Measurements from ENCODE around the gene ZNF296.

DNA sequence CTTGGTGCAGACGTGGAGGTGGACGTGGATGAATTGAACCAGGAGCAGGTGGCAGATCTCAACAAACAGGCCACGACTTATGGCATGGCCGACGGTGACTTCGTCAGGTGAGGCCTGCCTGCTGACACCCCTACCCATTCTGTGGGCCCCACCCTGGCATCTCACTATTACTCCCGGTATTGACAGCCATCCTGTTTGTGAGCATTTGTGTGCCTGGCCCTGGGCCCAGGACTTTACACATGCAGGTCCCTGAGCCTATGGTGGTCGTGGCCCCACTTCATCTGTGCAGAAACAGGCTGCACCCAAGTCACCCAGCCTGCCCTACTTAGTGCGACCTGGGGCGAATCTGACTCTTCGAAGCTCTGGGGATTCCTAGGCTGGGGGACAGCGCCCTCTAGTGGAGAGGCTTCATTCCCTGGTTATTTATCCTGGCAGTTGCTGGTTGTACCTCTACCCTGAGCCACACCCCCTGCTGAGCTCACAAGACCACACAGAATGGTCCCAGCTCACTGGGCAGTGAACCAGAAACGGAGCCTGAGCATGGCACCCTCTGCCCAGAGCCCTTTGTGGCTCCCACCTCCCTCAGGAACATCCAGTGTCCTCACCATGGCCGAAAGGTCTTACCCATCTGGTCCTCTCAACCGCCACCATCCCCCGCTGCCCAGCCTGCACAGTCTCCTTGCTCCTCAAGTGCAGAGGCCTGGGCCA is 16.9 kb downstream of the ZNF296 start:
- TF ChIP-seq EZH2 (conservative IDR thresholded peaks at IDR 0.05; ENCODE audit: low read depth, low read length) (no peak), RBAK (CRISPR knock-in tag; IDR thresholded peaks at IDR 0.05) (no peak), HES4 (CRISPR knock-in tag; IDR thresholded peaks at IDR 0.05; ENCODE audit: borderline replicate concordance) (no peak), ZNF609 (CRISPR knock-in tag; IDR thresholded peaks at IDR 0.05; ENCODE audit: borderline replicate concordance) (no peak), RBM39 (IDR thresholded peaks at IDR 0.05; ENCODE audit: low read depth, low read length, poor library complexity, severe bottlenecking) (no peak), U2AF2 (IDR thresholded peaks at IDR 0.05; ENCODE audit: low read depth, low read length) (no peak)
- TF ChIP-seq, protein P1, sequence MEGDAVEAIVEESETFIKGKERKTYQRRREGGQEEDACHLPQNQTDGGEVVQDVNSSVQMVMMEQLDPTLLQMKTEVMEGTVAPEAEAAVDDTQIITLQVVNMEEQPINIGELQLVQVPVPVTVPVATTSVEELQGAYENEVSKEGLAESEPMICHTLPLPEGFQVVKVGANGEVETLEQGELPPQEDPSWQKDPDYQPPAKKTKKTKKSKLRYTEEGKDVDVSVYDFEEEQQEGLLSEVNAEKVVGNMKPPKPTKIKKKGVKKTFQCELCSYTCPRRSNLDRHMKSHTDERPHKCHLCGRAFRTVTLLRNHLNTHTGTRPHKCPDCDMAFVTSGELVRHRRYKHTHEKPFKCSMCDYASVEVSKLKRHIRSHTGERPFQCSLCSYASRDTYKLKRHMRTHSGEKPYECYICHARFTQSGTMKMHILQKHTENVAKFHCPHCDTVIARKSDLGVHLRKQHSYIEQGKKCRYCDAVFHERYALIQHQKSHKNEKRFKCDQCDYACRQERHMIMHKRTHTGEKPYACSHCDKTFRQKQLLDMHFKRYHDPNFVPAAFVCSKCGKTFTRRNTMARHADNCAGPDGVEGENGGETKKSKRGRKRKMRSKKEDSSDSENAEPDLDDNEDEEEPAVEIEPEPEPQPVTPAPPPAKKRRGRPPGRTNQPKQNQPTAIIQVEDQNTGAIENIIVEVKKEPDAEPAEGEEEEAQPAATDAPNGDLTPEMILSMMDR (CRISPR knock-in tag; IDR thresholded peaks at IDR 0.05), result peak; percentile 95
